Measurements from ENCODE around the gene ADRB2.

Gene ADRB2

GRCh38 chr5:148810823-148811222 lies 15.6 kb upstream of the ADRB2 start:
- no peaks in the 10 kb centered on the region for H3K27me3 ChIP-seq
- no peak for DNase-seq
- H3K9me3 ChIP-seq, result no peaks in the 10 kb centered on the region
- H3K4me3 ChIP-seq, result no peak overlapping the region
- no peaks in the 10 kb centered on the region for H3K36me3 ChIP-seq
- intact Hi-C loops (cut with DNase I; ENCODE audit: low total_unique reads), result no loop called here
- no peak for TF ChIP-seq CTCF (IDR thresholded peaks at IDR 0.05)
- no peak overlapping the region for H3K27ac ChIP-seq
- H3K4me1 ChIP-seq, result peaks cover 0 to 12% (median 4%) of the 10 kb centered on the region in 4 donors

GRCh38 chr5:148811756-148812155 lies 14.7 kb upstream of the ADRB2 start:
- no peak for DNase-seq
- H3K9me3 ChIP-seq, result no peaks in the 10 kb centered on the region
- H3K4me1 ChIP-seq, result peaks cover 0 to 9% (median 2%) of the 10 kb centered on the region in 4 donors
- H3K27ac ChIP-seq, result no peak overlapping the region
- H3K36me3 ChIP-seq, result no peaks in the 10 kb centered on the region
- intact Hi-C loops (cut with DNase I; ENCODE audit: low total_unique reads), result no loop called here
- no peak for TF ChIP-seq CTCF (IDR thresholded peaks at IDR 0.05)
- no peaks in the 10 kb centered on the region for H3K27me3 ChIP-seq
- no peak overlapping the region for H3K4me3 ChIP-seq

GRCh38 chr5:148815086-148815485 lies 11.3 kb upstream of the ADRB2 start:
- Histone ChIP-seq H3K36me3 (no peaks in the 10 kb centered on the region), H3K4me1 (peaks cover 0 to 9% (median 0%) of the 10 kb centered on the region in 4 donors), H3K27ac (no peak overlapping the region), H3K4me3 (no peak overlapping the region), H3K27me3 (no peaks in the 10 kb centered on the region), H3K9me3 (no peaks in the 10 kb centered on the region)
- TF ChIP-seq CTCF (IDR thresholded peaks at IDR 0.05), result no peak
- intact Hi-C loops (cut with DNase I; ENCODE audit: low total_unique reads), result no loop called here
- no peak for DNase-seq

GRCh38 chr5:148815578-148815977 lies 10.8 kb upstream of the ADRB2 start:
- no peak overlapping the region for H3K27ac ChIP-seq
- intact Hi-C loops (cut with DNase I; ENCODE audit: low total_unique reads), result no loop called here
- no peak for DNase-seq
- no peaks in the 10 kb centered on the region for H3K9me3 ChIP-seq
- H3K4me1 ChIP-seq, result peaks cover 0 to 9% (median 0%) of the 10 kb centered on the region in 4 donors
- no peaks in the 10 kb centered on the region for H3K27me3 ChIP-seq
- no peaks in the 10 kb centered on the region for H3K36me3 ChIP-seq
- no peak overlapping the region for H3K4me3 ChIP-seq
- no peak for TF ChIP-seq CTCF (IDR thresholded peaks at IDR 0.05)

GRCh38 chr5:148816357-148816756 lies 10.1 kb upstream of the ADRB2 start:
- no peak for TF ChIP-seq CTCF (IDR thresholded peaks at IDR 0.05)
- Histone ChIP-seq H3K36me3 (no peaks in the 10 kb centered on the region), H3K4me1 (peaks cover 0 to 9% (median 0%) of the 10 kb centered on the region in 4 donors), H3K9me3 (no peaks in the 10 kb centered on the region), H3K27me3 (no peaks in the 10 kb centered on the region), H3K4me3 (no peak overlapping the region), H3K27ac (no peak overlapping the region)
- no peak for DNase-seq
- intact Hi-C loops (cut with DNase I; ENCODE audit: low total_unique reads), result no loop called here

- Histone ChIP-seq H3K36me3 (no peaks in the 10 kb centered on the region), H3K9me3 (no peaks in the 10 kb centered on the region), H3K27me3 (no peaks in the 10 kb centered on the region), H3K27ac (no peak overlapping the region), H3K4me3 (no peak overlapping the region), H3K4me1 (peaks cover 0 to 9% (median 0%) of the 10 kb centered on the region in 4 donors)
- no peak for DNase-seq
- TF ChIP-seq CTCF (IDR thresholded peaks at IDR 0.05), result no peak
- intact Hi-C loops (cut with DNase I; ENCODE audit: low total_unique reads), result no loop called here
These were observed 9.6 kb upstream of the ADRB2 start for GRCh38 chr5:148816782-148817181.
